Measurements from ENCODE around the gene ADAP1. TPM values are rescaled to one million over a fixed set of nuclear protein-coding genes. Genes with fewer than 3 reads are reported as not detected.
"Not testable (repeated sequence)": the region's sequence is repeated elsewhere in the genome, so short reads cannot be mapped to it uniquely, and the experiment has no call there.

The ADAP1 gene
- total RNA-seq, 1 donor from 2014 or later, result 1.6 TPM

DNA sequence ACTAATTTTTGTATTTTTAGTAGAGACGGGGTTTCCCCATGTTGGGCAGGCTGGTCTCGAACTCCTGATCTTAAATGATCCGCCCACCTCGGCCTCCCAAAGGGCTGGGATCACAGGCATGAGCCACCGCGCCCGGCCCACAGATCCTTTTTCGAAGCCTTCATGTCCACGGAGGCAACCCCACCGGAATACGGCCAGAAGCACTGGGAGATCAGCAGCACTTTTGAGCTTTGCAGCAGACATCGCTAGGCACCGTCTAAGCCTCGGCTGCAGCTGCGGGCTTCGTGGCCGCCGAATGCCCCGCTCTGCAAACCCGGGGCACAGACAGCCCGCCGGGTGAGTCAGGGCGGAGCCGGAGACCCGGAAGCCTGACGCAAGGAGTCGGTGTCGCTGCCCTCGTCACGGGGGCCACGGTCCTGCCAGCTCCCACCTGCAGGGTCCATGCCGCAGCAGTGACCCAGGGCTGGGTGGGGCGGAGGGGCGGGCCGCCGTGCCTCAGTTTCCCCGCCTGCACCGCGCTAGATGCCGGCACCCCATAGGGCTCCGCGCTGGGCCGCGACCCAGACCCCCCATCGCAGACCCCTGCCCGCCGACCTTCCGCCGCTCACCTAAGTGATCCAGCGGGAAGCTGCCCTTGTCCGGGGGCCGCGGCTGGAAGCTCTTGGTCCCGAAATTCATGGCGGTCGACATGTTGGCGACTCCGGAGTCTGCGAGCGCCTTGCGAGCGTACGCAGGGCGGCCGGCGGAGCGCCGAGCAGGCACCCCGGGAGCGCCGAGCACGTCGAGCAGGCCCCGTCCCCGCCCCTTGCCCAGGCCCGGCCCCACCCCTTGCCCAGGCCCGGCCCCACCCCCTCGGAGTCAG is 20.6 kb upstream of the ADAP1 start, which contains the start of gene COX19:
COX19 (minus strand) TSS at position 730 of the 862 bp plus-strand sequence; CDS start at position 690, 40 bp downstream.
- peak; percentile 95 for DNase-seq

- DNase-seq, result no peak
Measured at GRCh38 chr7:974172-974571, 19.7 kb upstream of the ADAP1 start.

GRCh38 chr7:973312-973711 is 18.8 kb upstream of the ADAP1 start:
- no peak for DNase-seq

- no peak for DNase-seq
Measured at GRCh38 chr7:972676-973309, 18.3 kb upstream of the ADAP1 start.

- no peak for DNase-seq
Measured at GRCh38 chr7:972110-972509, 17.6 kb upstream of the ADAP1 start.

DNA sequence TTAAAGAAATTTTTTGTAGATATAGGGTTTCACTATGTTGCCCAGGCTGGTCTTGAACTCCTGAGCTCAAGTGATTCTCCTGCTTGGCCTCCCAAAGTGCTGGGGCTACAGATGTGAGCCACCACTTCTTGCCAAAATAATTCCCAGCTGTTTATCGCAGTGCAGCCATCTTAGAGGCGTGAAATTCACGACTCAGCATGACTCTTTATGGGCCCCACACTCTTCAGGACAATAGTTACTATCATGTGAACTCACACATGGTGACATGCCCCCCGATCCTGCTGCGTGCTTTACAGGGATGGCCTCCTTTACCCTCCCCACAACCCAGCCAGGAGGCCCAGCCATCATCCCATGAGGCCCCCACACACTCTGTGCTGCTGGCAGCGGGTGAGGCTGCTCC is 16.3 kb upstream of the ADAP1 start:
- no peak for DNase-seq

GRCh38 chr7:969403-969802 is 14.9 kb upstream of the ADAP1 start:
- DNase-seq, result no peak

DNA sequence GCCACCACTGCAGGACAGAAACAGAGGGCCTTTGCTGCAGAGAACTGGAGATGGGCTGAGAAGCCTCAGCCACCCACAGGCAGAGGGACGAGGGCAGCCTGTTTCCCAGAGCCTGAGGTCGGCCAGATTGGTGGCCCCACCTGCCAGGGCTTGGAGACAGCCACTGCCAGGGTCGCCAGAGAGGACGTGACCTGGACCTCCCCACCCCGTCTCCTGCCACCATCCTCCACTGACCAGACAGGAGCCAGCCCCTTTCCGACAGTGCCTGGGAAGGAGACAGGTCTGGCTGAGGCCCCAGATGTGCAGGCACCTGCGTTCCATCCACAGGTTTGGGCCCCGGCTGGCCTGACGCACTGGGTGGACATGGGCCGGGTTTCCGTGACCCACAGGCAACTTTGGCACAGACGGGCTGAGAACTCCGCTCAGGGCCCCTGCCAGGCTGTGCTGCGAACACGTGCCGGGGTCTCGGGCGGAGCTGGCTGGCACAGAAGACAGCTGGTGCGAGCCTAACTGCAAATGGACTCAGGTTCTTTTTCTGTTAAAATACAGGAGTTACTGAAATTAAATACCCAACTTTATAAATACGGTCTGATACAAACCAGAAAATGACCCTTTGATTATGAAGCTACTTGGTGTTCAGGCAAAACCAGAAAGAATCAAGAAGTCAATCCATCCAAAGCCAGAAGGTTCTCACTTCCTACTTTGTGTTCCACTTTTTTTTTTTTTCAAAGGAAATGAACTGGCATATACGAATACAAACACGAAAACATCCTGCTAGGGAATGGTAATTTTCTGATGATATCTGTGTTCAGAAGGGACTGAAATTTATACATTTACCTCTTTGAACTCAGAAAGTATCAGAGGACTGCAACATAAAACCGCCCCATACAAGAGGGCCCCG is 14.0 kb upstream of the ADAP1 start:
- DNase-seq, result no peak

- DNase-seq, result no peak
Measured at GRCh38 chr7:967361-968082, 13.0 kb upstream of the ADAP1 start.

- no peak for DNase-seq
Measured at GRCh38 chr7:966291-967069, 12.0 kb upstream of the ADAP1 start.

DNA sequence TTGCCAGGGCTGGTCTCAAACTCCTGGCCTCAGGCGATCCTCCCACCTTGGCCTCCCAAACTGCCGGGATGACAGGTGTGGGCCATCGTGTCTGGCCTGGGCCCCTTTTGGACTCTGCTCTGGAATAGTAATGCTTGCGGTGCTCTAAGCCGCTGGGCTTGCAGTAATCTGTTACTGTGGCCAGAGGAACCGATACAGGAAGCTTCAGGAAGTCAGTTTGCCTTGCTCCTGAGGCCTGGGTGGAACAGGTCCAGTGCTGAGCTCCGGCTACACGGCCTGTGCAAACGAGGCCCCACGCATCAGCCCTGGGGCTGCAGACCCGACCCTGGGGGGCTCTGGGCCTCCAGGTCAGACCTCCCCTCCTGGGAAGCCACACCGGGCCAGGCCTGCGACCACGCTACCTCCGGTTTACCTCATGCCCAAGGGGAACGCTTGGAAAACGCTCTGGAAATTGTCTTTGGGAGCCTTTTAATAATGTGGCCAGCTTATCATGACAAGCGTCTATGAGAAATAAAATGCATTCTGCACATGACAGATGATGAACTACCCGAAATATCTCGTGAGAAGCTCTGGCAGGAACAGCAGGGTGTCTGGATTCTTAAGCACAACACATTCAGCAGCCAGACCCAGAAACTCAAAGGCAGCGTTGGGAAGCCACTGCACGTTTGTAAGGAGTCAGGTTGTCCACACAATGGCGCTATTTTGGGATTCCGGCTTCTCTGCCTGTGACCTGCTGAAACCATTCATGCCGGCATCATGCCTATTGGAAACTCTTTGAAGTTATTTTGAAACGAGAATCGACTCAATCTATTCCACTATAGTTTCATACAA is 10.1 kb upstream of the ADAP1 start:
- DNase-seq, result peak; percentile 62

DNA sequence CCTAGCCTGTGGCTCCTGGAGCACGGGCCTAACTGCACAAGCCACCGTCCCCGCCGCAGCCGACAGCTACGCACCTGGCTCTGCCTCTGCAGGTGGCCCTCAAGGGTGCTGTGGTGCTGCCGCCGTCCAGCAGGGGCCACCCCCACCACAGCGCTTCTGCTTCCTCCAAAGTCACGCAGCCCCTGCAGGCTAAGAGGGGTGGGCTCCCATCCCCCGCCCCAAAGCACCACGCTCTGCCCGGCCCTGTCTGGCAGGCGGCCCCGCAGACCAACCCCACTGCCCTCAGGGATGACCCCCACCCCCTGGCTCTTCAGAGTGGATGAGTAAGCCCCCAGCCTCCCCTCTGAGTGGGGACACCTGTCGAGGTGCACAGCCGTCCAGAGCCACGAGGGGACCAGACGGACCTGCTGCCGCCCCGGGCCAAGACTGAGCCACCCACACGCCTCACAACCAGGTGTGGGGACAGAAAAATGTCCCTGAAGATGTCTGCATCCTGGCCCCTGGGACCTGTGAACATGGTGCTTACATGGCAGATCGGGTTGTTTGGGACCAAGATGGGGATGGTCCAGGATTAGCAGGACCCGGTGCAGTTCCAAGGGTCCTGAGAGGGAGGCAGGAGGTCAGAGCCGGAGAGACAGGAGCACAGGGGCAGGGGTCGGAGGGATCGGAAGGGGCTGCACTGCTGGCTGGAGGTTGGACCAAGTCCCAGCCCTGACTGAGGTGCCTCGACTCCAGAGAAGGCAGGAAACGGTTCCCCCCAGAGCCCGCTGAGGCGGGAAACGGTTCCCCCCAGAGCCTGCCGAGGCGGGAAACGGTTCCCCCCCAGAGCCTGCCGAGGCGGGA is 9.0 kb upstream of the ADAP1 start:
- no peak for DNase-seq

DNA sequence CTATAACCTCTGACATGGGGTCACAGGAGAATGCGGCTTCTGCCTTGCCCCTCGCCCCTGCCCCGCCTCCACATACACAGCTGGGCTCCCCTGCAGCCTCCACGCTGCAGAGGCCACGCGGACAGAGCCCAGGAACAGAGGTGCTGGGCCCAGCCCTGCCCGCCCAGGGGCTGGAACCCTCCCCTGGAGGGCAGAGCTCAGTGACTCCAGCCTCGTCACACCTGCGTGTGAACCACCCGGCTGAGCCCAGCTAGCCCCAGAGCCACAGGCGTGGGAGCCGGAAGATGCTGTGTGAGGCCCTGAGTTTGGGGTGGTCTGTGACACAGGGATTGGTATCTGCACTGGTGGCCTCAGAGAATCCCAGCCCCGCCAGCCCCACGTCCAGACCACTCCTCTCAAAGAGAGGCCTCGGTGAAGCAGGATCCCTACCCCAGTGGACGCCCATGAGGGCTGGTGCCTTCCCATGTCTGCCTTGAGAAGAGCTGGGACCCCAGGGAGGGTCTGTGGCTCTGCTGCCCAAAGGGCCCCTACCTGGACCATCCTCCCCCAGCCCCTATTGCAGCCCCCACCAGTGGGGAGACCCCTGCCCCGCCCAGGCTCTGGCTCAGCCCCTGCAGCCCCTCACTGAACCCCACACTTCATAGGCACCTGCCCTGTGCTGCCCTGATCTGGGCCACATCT is 8.1 kb upstream of the ADAP1 start:
- no peak for DNase-seq

GRCh38 chr7:961546-962400 is 7.3 kb upstream of the ADAP1 start:
- no peak for DNase-seq

DNA sequence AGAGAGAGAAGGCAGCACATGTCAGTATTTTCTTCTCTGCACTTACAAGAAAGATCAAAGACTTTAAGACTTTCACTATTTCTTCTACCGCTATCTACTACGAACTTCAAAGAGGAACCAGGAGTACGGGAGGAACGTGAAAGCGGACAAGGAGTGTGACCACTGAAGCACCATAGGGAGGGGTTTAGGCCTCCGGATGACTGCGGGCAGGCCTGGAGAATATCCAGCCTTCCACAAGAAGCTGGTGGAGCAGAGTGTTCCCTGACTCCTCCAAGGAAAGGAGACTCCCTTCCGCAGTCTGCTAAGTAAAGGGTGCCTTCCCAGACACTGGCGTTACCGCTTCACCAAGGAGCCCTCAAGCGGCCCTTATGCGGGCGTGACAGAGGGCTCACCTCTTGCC is 6.5 kb upstream of the ADAP1 start:
- DNase-seq, result not testable (repeated sequence)

DNA sequence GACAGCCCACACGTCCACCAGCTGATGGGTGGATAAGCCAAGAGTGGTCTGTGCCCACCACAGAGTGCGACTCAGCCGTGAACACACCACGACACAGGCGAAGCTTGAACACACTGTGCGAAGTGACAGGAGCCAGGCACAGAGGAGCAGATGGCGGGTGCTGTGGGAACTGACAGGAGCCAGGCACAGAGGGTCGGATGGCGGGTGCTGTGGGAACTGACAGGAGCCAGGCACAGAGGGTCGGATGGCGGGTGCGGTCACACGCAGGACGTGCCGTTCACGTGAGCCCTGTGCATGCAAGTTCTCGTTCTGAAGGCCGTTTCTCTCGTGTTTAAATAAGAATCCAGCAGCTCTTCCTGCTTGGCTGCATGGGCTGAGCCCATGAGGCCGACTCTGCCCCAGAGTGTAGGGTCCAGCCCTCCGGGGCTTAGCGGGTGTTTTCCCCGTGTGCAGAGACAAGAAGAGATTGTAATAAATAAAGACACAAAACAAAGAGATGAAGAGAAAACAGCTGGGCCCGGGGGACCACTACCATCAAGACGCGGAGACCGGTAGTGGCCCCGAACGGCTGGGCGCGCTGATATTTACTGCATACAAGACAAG is 5.9 kb upstream of the ADAP1 start:
- no peak for DNase-seq

DNA sequence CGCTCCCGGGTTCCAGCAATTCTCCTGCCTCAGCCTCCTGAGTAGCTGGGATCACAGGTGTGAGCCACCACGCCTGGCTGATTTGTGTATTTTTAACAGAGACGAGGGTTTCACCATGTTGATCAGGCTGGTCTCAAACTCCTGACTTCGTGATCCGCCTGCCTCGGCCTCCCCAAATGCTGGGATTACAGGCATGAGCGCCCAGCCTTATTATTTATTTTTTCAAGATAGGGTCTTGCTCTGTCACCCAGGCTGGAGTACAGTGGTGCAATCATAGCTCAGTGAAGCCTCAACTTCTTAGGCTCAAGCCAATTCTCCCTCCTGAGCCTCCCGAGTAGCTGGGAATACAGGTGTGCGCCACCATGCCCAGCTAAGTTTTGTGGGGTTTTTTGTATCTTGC is 5.3 kb upstream of the ADAP1 start:
- DNase-seq, result not testable (repeated sequence)

All from tongue (tissue), 2 donors.